Measurements from ENCODE around the gene TMEFF1.

GRCh38 chr9:100605405-100605804 lies 132.5 kb downstream of the TMEFF1 start:
- TF ChIP-seq IRF3 (IDR thresholded peaks at IDR 0.05) = no peak
- no peak for TF ChIP-seq CTCF (IDR thresholded peaks at IDR 0.05 in 2 of 3, conservative IDR thresholded peaks at IDR 0.05 in 1 of 3; ENCODE audit: control insufficient read depth in 2 of 3, extremely low read depth in 1 of 3, insufficient read depth in 1 of 3, low read depth in 3 of 3, low read length in 3 of 3)
- no peak for TF ChIP-seq PAX5 (IDR thresholded peaks at IDR 0.05; ENCODE audit: borderline replicate concordance, low read depth, low read length)
- no peak for TF ChIP-seq SIX5 (IDR thresholded peaks at IDR 0.05; ENCODE audit: low read depth, low read length, severe bottlenecking)
- TF ChIP-seq RCOR1 (conservative IDR thresholded peaks at IDR 0.05; ENCODE audit: low read depth, low read length) = no peak
- no peak for TF ChIP-seq PRDM15 (CRISPR knock-in tag; IDR thresholded peaks at IDR 0.05)
- TF ChIP-seq YY1 (IDR thresholded peaks at IDR 0.05; ENCODE audit: low read depth, low read length) = no peak
- TF ChIP-seq USF2 (IDR thresholded peaks at IDR 0.05; ENCODE audit: borderline replicate concordance, low read depth, low read length) = no peak
- no peak for TF ChIP-seq POLR2A (IDR thresholded peaks at IDR 0.05; ENCODE audit: low read depth, low read length)
- TF ChIP-seq ZBED1 (IDR thresholded peaks at IDR 0.05; ENCODE audit: borderline replicate concordance) = no peak
- no peak for TF ChIP-seq RFX5 (IDR thresholded peaks at IDR 0.05; ENCODE audit: low read depth, low read length)
- no peak for TF ChIP-seq BCL11A (IDR thresholded peaks at IDR 0.05; ENCODE audit: low read depth, low read length)
- TF ChIP-seq SRF (IDR thresholded peaks at IDR 0.05; ENCODE audit: low read depth in 2 of 2, low read length in 2 of 2) = no peak
- TF ChIP-seq SMC3 (IDR thresholded peaks at IDR 0.05; ENCODE audit: borderline replicate concordance, low read length) = no peak

Data from GM12878 (cell line).